HG02943 (cell line): ENCODE data around the gene COPZ1.

Source experiments
- ATAC-seq: cut with Tn5 transposase; IDR thresholded peaks from one replicate; pipeline ENCODE4 v1.9.1; 2021; ENCODE audit warnings: mild to moderate bottlenecking, low read depth, moderate library complexity; ENCODE audit not compliant: unreplicated experiment

Gene COPZ1

DNA sequence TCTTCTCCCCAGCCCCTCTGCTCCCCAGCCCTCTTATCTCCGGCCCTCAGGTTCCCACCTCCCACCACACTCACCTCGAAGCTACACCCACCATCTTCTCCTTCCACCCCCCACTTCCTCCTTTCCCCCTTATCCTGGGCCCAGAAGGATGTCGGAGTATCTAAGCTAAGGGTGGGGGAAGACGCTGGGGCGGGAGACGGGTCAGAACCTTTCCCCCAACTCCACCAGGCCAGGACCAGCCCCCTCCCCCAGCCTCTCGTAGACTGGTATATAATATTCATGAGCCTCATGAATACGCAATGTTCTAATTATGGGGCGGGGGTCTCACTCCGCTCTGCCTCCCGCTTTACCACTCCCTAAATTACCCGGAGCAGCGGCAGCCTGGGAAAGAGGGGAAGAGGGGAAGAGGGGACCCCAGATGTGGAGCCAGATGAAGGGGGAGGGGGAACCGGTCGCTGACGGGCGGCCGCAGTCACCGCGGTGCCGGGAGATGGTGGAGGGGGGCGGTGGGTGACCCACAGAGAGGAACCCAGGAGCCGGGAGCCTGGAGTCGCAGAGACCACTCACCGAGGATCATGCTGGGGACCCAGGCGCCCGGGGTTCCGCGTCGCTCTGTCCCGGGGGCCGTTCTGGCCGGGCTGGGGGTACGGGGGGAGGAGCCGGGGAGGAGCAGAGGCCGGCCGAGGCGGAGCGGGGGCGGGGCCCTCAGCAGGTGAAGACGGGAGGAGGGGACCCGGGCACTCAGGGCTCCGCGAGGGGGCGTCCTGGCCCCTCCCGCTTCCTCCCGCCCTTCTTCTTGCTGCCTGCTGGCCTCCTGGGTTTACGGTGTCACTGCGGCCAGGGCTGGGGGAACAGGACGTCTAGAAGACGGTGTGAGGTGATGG, 66.0 kb downstream of the COPZ1 start:
- no peak for ATAC-seq

DNA sequence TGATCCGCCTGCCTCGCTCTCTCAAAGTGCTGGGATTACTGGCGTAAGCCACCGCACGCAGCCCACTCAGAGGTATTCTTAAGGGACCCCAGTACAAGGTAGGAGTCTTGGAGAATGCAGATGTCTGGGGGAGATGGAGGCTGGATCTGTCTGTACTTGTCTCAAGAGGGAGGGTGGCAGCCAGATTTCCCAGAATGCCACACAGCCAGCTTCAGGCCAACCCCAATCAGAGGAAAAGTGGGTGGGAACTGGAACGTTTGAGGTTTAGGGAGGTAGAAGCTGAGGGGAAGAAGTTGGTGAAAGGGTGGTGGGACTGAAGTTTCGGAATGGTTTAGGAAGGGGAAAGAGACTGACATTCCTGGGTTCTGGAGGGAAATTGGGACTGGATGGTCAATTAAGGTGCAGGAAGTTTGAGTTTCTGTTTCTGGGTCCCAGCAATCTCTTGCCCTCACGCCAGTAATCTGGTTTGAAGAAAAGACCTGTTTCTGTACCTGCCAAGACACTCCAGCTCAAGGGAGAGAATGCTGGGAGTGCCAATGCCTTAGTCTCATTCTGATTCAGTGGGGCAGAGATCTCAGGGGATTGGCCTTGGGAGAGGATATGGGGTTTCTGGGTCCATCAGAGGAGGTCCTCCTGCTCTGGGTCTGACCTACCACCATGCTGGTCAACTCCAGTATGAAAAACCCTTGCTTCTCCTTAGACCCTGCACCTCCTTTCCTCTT, 67.7 kb downstream of the COPZ1 start:
- ATAC-seq, result no peak

DNA sequence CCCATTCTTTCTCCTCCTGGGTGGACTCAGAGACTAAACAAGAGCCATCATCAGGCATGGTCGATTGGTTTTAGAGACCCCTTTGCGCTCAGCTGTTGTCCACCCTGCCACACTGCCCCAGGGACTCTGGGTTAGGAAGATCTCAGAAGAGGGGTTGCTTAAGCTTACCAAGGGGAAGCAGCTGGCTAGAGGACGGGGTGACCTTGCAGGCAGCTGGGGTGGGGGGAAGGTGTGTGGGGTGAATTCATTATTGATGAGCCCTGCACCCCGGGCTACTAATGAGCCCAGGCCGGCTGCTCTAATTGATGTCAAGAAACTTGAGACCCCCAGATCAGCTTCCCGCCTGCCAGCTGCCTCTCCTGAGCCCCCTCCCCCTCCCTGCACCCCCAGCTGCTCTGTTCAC, 68.3 kb downstream of the COPZ1 start:
- no peak for ATAC-seq

DNA sequence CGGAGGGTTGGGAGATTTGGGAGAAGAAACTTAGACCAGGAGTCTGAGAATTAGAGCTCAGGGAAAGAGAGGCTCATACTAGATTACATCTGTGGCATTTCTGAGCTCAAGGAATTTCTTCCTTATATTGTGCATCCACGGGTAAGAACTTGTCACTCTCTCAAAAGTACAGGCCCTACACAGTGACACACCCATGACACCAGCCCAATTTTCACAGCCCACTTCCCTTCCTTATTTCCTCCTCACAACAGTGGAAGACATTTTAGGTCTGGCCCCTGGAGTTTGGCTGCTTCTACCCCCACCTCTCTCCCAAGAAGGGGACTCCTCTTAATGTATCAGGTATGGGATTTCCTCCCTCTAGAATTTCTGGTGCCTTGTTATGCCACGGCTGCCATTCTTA, 68.8 kb downstream of the COPZ1 start:
- no peak for ATAC-seq

DNA sequence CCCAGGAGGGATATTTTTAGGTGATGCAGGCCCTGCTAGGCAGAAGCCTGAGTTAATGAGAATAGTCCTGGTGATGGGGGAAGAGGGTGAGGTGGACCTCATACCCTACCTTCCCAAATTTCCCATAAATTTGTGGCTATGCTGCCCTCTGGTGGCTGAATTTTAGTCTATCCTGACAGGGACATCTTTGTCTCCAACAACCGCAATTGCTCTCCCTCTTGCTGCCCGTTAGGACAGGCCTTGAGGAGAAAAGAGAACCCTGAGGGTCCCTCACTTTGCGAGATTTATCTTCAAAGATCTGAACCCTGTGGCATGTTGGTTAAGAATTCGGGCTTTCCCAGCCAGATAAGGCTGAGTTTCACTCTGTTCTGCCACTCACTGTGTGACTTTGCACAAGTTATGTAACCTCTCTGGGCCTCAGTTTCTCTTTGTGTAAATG, 69.4 kb downstream of the COPZ1 start:
- ATAC-seq, result no peak

DNA sequence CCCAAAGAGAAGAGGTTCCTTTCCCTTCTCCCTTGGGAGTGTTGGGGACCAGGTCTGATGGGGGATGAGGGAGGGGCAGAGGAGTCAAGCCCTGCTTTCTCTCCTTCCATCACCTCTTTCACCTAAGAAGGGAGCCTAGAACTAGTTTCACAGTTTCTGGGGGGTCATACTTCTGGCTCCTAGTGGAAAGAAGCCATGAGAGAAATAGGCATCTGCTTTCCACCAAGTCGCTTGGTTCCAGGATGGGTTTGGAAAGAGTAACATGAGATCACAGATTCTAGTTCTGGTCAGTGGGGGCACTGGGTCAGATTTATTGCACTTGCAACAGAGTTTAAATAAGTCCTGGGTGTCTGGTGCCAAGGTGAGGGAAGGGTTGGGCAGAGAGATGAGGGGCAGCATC, 70.1 kb downstream of the COPZ1 start:
- ATAC-seq, result no peak

DNA sequence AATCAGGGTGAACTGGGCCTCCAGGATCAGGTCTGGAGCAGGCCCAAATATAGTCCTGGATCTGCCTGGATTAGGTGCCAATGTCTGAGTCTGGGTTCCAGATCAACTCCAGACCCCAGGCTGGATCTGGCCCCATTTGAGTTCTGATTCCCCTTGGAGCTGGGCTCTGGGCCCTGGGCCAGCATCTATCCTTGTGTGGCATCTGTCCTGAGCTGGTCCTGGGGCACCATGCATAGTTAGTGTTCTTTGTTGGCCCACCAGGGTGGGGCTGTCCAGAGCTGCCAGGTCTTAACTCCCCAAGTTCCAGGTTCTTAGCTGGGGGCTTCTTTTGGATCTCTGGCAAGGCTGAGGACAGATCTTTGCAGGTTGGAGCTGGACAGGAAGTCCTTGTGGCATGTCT, 70.6 kb downstream of the COPZ1 start:
- no peak for ATAC-seq

DNA sequence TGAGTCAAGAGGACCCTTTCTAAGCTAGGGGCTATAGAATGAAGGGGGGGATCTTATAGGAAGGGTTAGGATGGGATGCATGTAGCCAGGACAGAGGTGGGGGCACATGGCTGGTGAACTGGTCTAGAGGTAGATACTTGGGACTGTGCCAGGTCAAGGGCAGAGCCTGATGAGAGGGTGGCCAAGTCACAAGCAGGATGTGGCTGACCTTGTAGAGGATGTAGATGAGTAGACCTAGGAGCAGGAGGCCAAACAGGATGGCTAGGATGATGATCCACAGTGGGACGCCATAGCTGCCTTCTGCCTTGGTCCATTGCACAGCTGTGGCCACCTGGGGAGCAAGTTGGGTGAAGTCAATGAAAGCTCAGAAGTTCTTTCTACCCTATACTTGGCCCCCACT, 72.2 kb downstream of the COPZ1 start:
- no peak for ATAC-seq

DNA sequence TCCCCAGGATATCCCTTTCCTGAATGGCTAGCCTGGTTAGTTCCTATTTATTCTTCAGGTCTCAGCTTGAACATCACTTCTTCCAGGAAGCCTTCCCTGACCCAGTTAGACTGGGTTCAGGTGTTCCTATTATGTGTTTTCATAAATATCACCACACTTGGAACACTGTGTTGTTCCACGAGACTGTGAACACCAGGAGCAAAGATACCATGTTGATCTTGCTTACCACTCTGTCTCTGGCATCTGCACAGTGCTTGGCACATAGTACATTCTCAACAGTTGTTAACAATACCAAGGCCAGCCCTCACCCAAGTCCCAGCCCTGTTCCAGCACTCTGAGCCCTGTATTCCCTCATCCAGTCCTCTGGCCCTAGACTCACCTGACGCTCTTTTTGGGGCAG, 73.3 kb downstream of the COPZ1 start:
- no peak for ATAC-seq

DNA sequence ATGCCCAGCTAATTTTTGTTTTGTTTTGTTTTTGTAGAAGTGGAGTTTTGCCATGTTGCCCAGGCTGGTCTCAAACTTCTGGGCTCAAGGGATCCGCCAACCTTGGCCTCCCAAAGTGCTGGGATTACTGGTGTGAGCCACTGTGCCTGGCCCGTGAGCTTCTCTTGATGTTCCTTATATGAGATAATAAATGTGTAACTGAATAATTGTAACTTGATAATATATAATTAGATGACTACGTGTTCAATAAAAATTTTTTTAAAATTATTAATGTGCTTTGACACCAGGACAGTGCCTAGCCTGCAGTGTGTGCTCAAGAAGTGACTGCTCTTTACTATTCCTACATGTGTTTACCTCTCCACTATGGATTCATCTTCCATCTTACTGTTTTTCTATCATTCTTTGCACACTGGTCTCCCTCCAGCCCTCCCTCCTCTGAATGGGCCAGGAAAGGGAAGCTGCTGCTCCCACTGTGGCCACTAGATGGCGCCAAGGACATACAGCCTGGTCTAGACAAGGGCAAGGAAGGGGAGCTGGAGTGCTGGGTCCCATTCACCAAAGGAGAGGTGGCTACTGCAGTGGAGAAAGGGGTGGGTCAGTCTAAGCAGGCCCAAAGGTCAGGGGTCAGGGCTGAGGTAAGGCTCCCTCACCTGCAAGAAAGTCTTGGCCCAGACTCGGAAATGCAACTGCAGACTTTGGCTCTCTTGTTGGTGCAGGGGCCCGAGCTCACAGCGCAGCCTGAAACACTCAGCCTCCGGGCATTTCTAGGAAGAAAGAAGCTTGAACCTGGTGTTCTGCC, 74.3 kb downstream of the COPZ1 start:
- no peak for ATAC-seq

DNA sequence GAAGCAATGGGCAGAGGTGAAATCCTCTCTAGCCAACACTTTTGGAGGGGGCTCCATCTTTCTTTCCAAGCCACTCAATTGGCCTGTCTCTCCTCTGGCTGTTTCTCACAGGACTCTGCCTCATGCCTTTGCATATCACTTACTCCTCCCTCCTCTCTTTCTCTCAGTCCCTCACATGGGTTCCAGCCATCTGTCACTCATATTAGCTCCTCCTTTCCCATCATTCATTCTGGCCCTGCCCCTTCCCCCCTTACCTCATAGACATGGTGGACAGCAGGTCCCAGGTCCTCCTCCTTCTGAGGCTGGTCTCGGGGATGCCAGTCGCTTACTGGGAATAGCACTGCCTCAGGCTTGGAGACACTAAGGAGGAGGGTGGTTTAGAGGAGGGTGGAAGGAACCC, 76.2 kb downstream of the COPZ1 start:
- no peak for ATAC-seq
